Endothelial cell of umbilical vein (primary cell): Measurements from ENCODE around the gene VWA1. TPM values are rescaled to one million over a fixed set of nuclear protein-coding genes. Genes with fewer than 3 reads are reported as not detected.
A peak's percentile ranks its signal among the peaks of the same experiment; 100 is the strongest.
"Not testable (repeated sequence)": the region's sequence is repeated elsewhere in the genome, so short reads cannot be mapped to it uniquely, and the experiment has no call there.

Experiments used
- BruUV-seq: library from RNA; stranded (reverse); fragments of 400-500 nt; replicated peaks from 2 replicates; lab custom pipeline; 2021; lab: Mats Ljungman, UMichigan
- CTCF ChIA-PET: fragments of 300-600, 350-600 bp; sonication (Branson Sonifier 250); formaldehyde crosslinking; loops from one replicate; lab custom pipeline; 2021; ENCODE audit warnings: antibody characterized with exemption, inconsistent platforms; lab: Charles Lee
- POLR2A ChIA-PET: fragments of 300-600, 350-600 bp; sonication (Branson Sonifier 250); formaldehyde crosslinking; loops from one replicate; lab custom pipeline; 2021; ENCODE audit warnings: antibody characterized with exemption, inconsistent platforms; lab: Charles Lee
- DNase-seq: peaks from one replicate; pipeline ENCODE4 v3.0.0-alpha.2; 2011; ENCODE audit warnings: low read depth, low spot score
- FAIRE-seq: peaks from 2 replicates; lab custom pipeline; 2011; peaks lifted over from hg19 to GRCh38; lab: Jason Lieb, UNC
- H2AFZ ChIP-seq: 2 replicates; pipeline ENCODE4 v1.6.0; 2012; ENCODE audit warnings: low read depth, low read length, control low read depth, inconsistent platforms
- H3K27ac ChIP-seq: 2 replicates; pipeline ENCODE4 v1.5.1; 2011; ENCODE audit warnings: low read depth, mild to moderate bottlenecking, control low read depth, low read length, moderate library complexity; ENCODE audit not compliant: insufficient read depth
- H3K27me3 ChIP-seq, 2 experiments: 2 replicates each; pipeline versions ENCODE4 v1.6.0 to v1.6.1; 2011; ENCODE audit warnings: low read length in 2 of 2, mixed read lengths in 1 of 2; ENCODE audit not compliant: control insufficient read depth in 2 of 2, insufficient read depth in 2 of 2
- H3K36me3 ChIP-seq, 2 experiments: 2 replicates in 1 of 2; 3 replicates in 1 of 2; pipeline ENCODE4 v1.5.1; 2011; ENCODE audit warnings: low read length in 2 of 2, mild to moderate bottlenecking in 1 of 2, moderate library complexity in 1 of 2; ENCODE audit not compliant: control insufficient read depth in 2 of 2, insufficient read depth in 2 of 2; ENCODE audit errors: extremely low read depth in 1 of 2
- H3K4me1 ChIP-seq: 3 replicates; pipeline ENCODE4 v1.5.1; 2011; ENCODE audit warnings: mild to moderate bottlenecking, low read length; ENCODE audit not compliant: control insufficient read depth, insufficient read depth; ENCODE audit errors: extremely low read depth
- H3K4me2 ChIP-seq: 2 replicates; pipeline ENCODE4 v1.6.1; 2011; ENCODE audit warnings: low read length, control low read depth, mixed read lengths; ENCODE audit not compliant: insufficient read depth
- H3K4me3 ChIP-seq, 3 experiments: fragments of 200-600 bp in 1 of 3; sonication (generic), shearing (Covaris generic) in 1 of 3; replicated peaks in 1 of 3; 2 replicates each; pipeline ENCODE4 v1.5.1; 2011 to 2016; ENCODE audit warnings: control low read depth in 3 of 3, low read length in 3 of 3, mild to moderate bottlenecking in 2 of 3, inconsistent platforms in 1 of 3, low read depth in 1 of 3, moderate library complexity in 1 of 3; ENCODE audit not compliant: insufficient read depth in 1 of 3
- H3K79me2 ChIP-seq: 2 replicates; pipeline ENCODE4 v1.6.0; 2012; ENCODE audit warnings: low read length, inconsistent platforms; ENCODE audit not compliant: control insufficient read depth, insufficient read depth
- H3K9ac ChIP-seq: replicated peaks from 2 replicates; pipeline ENCODE3; 2011; ENCODE audit warnings: low read length, control low read depth; ENCODE audit not compliant: insufficient read depth; ENCODE audit errors: extremely low read depth
- H3K9me1 ChIP-seq: replicated peaks from 3 replicates; pipeline ENCODE4 v1.6.0; 2011; ENCODE audit warnings: mild to moderate bottlenecking, low read length; ENCODE audit not compliant: control insufficient read depth, insufficient read depth; ENCODE audit errors: extremely low read depth
- H3K9me3 ChIP-seq: replicated peaks from 2 replicates; pipeline ENCODE4 v1.5.1; 2012; ENCODE audit warnings: low read length, inconsistent platforms; ENCODE audit not compliant: control insufficient read depth, insufficient read depth
- H4K20me1 ChIP-seq: replicated peaks from 2 replicates; pipeline ENCODE3; 2011; ENCODE audit warnings: mild to moderate bottlenecking, low read length; ENCODE audit not compliant: control insufficient read depth, insufficient read depth; ENCODE audit errors: extremely low read depth
- EZH2 ChIP-seq: IDR thresholded peaks from 2 replicates; pipeline ENCODE4 v1.6.1; 2012; ENCODE audit warnings: borderline replicate concordance, low read depth, mild to moderate bottlenecking, moderate library complexity, low read length, inconsistent platforms; ENCODE audit not compliant: severe bottlenecking
- FOS ChIP-seq: IDR thresholded peaks from 2 replicates; pipeline ENCODE4 v1.6.1; 2011; ENCODE audit warnings: mild to moderate bottlenecking, low read length, moderate library complexity, borderline replicate concordance; ENCODE audit not compliant: insufficient read depth
- GATA2 ChIP-seq: IDR thresholded peaks from 2 replicates; pipeline ENCODE4 v1.7.0; 2011; ENCODE audit warnings: low read depth, mild to moderate bottlenecking, moderate library complexity, mixed read lengths, low read length; ENCODE audit not compliant: insufficient read length, insufficient read depth
- JUN ChIP-seq: IDR thresholded peaks from 2 replicates; pipeline ENCODE4 v1.6.1; 2011; ENCODE audit warnings: borderline replicate concordance, low read depth; ENCODE audit not compliant: insufficient read length, insufficient read depth
- MYC ChIP-seq: IDR thresholded peaks from one replicate; pipeline ENCODE4 v1.6.1; 2011; ENCODE audit warnings: mild to moderate bottlenecking, low read depth, low read length
- POLR2A ChIP-seq: IDR thresholded peaks from 2 replicates; pipeline ENCODE4 v1.6.1; 2012; ENCODE audit warnings: low read depth, mild to moderate bottlenecking, control low read depth, low read length
- POLR2AphosphoS5 ChIP-seq: IDR thresholded peaks from 2 replicates; pipeline ENCODE4 v1.6.1; 2012; ENCODE audit warnings: low read depth, mild to moderate bottlenecking, control low read depth, low read length, moderate library complexity; ENCODE audit not compliant: insufficient read depth
- dilution Hi-C: fragments of 300-500 bp; cut with MboI; formaldehyde crosslinking; loops from one replicate; pipeline ENCODE4 v1.15.0; 2019; ENCODE audit warnings: low sequenced_read_pairs; ENCODE audit not compliant: extremely low pct_ligation_motif_present
- intact Hi-C: fragments of 100-400 bp; cut with micrococcal nuclease; formaldehyde crosslinking; loops from one replicate; pipeline ENCODE4 v1.10.0; 2022
- polyA plus RNA-seq, 4 experiments: library from polyadenylated mRNA; depleted of rRNA in 3 of 4; stranded (reverse) in 3 of 4; unstranded in 1 of 4; fragments of >200 nt; gene quantifications; 2 replicates each; pipeline versions ENCODE4 v1.2.1 to v1.2.3, GENCODE V29; 2011 to 2012; ENCODE audit warnings: missing spikeins in 1 of 4
- total RNA-seq: library from RNA; stranded (reverse); gene quantifications from 2 replicates; pipeline ENCODE4 v1.2.3, GENCODE V29; 2021
- TF ChIP-seq, protein P1 (sequence below), 2 donors: IDR thresholded peaks; 1 replicate in 1 of 2; 2 replicates in 1 of 2; pipeline ENCODE4 v1.5.1; 2011; ENCODE audit warnings: low read length in 2 of 2, mild to moderate bottlenecking in 2 of 2, moderate library complexity in 2 of 2, control low read depth in 1 of 2, inconsistent platforms in 1 of 2, low read depth in 1 of 2; ENCODE audit not compliant: insufficient read depth in 1 of 2; ENCODE audit errors: extremely low read depth in 1 of 2
- TF ChIP-seq, protein P2 (sequence below): IDR thresholded peaks from 2 replicates; pipeline ENCODE4 v1.6.1; 2011; ENCODE audit not compliant: insufficient read depth, insufficient read length

Gene VWA1
- total and polyA plus RNA-seq, 2 donors (not counting 3 experiments of a cell fraction or from before 2014, with no cell fraction given): 2.0 to 6.1 TPM

DNA sequence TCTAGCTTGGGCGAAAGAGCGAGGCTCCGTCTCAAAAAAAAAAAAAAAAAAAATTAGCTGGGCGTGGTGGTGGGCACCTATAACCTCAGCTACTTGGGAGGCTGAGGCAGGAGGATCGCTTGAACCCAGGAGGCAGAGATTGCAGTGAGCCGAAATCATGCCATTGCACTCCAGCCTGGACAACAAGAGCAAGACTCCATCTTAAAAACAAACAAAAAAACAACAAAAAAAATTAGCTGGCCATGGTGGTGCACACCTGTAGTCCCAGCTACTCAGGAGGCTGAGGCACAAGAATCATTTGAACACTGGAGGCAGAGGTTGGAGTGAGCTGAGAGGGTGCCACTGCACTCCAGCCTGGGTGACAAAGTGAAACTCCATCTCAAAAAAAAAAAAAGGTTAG is 6.5 kb upstream of the VWA1 start:
- H3K9ac ChIP-seq, H4K20me1 ChIP-seq, H3K9me1 ChIP-seq, BruUV-seq, H2AFZ ChIP-seq, H3K9me3 ChIP-seq, DNase-seq, H3K27ac ChIP-seq, H3K27me3 ChIP-seq, intact Hi-C loops, H3K4me2 ChIP-seq, FAIRE-seq, POLR2A ChIA-PET, H3K36me3 ChIP-seq, H3K4me3 ChIP-seq, dilution Hi-C loops, H3K79me2 ChIP-seq: not testable (repeated sequence)
- CTCF ChIA-PET: interaction anchor here (1.4 kb wide), 1 partner anchor 27 kb away, joined by 5 read pairs; no protein-coding TSS in a partner anchor
- H3K4me1 ChIP-seq: peaks cover 13% of the 10 kb centered on the region

DNA sequence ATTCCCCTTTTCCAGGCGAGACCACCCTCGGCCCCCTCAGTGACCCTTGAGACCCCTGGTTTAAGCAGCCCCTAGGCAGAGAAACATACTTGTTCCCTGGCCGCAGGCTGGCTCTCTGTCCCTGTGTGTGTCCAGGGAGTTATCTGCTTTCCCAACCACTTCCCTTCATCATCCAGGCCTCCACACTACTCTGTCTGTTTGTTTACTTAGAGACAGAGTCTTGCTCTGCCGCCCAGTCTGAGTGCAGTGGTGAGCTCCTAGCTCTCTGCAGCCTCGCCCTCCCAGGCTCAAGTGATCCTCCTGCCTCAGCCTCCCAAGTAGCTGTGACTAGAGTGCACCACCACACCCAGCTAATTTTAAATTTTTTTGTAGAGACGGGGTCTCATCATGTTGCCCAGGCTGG is 5.8 kb upstream of the VWA1 start:
- POLR2A ChIA-PET: no interaction called here
- intact Hi-C loops: loop anchor here (1.0 kb wide), 1 partner anchor 23 kb away; no protein-coding TSS in a partner anchor

More for the DNA sequence above, 5.8 kb upstream of the VWA1 start:
- Histone ChIP-seq H3K4me1 (peaks cover 17% of the 10 kb centered on the region), H3K4me2 (no peak overlapping the region), H3K9ac (no peak overlapping the region), H3K79me2 (no peaks in the 10 kb centered on the region), H3K36me3 (no peaks in the 10 kb centered on the region), H3K9me1 (no peaks in the 10 kb centered on the region), H3K27me3 (no peaks in the 10 kb centered on the region), H3K4me3 (no peak overlapping the region), H3K9me3 (no peaks in the 10 kb centered on the region), H3K27ac (no peak overlapping the region), H4K20me1 (no peaks in the 10 kb centered on the region), H2AFZ (no peak overlapping the region)
- TF ChIP-seq POLR2AphosphoS5 (no peak), JUN (no peak), MYC (no peak), FOS (no peak), GATA2 (no peak), POLR2A (no peak), EZH2 (no peak)
- TF ChIP-seq, protein P1, sequence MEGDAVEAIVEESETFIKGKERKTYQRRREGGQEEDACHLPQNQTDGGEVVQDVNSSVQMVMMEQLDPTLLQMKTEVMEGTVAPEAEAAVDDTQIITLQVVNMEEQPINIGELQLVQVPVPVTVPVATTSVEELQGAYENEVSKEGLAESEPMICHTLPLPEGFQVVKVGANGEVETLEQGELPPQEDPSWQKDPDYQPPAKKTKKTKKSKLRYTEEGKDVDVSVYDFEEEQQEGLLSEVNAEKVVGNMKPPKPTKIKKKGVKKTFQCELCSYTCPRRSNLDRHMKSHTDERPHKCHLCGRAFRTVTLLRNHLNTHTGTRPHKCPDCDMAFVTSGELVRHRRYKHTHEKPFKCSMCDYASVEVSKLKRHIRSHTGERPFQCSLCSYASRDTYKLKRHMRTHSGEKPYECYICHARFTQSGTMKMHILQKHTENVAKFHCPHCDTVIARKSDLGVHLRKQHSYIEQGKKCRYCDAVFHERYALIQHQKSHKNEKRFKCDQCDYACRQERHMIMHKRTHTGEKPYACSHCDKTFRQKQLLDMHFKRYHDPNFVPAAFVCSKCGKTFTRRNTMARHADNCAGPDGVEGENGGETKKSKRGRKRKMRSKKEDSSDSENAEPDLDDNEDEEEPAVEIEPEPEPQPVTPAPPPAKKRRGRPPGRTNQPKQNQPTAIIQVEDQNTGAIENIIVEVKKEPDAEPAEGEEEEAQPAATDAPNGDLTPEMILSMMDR (IDR thresholded peaks at IDR 0.05; ENCODE audit: extremely low read depth in 1 of 2, insufficient read depth in 1 of 2, low read depth in 1 of 2, low read length in 2 of 2): no peak
- TF ChIP-seq, protein P2, sequence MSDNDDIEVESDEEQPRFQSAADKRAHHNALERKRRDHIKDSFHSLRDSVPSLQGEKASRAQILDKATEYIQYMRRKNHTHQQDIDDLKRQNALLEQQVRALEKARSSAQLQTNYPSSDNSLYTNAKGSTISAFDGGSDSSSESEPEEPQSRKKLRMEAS: no peak
- dilution Hi-C loops: no loop called here
- BruUV-seq: no TSS peak
- peak; percentile 45 for DNase-seq
- CTCF ChIA-PET: interaction anchor here (1.4 to 2.2 kb wide), 3 partner anchors 10 to 27 kb away, joined by 5 to 13 read pairs (median 5); no protein-coding TSS in a partner anchor
- peak; percentile 42 for FAIRE-seq
